Astrocyte (in vitro differentiated cells and primary cell): ENCODE data around the gene ATAD5.

Experiments
- CTCF ChIP-seq: IDR thresholded peaks from 2 replicates; pipeline ENCODE4 v1.5.1; 2011; ENCODE audit warnings: low read depth, mild to moderate bottlenecking, inconsistent platforms, low read length, moderate library complexity; ENCODE audit not compliant: insufficient read depth
- EZH2 ChIP-seq: IDR thresholded peaks from 2 replicates; pipeline ENCODE4 v1.6.1; 2012; ENCODE audit warnings: mild to moderate bottlenecking, low read length, inconsistent platforms; ENCODE audit not compliant: insufficient read depth

GRCh38 chr17:30905742-30906100, 74.0 kb downstream of the ATAD5 start:
- TF ChIP-seq CTCF (no peak), EZH2 (no peak)
